VCaP (cell line): ENCODE data around the gene MX1.

Experiments used
- H3K27ac ChIP-seq: fragments of 450-650 bp; 2 replicates; pipeline ENCODE4 v1.5.1; 2017
- CTCF ChIP-seq: fragments of 450-650 bp; conservative IDR thresholded peaks from 2 replicates; pipeline ENCODE4 v1.5.1; 2017; ENCODE audit warnings: mild to moderate bottlenecking, moderate library complexity

MX1 gene

GRCh38 chr21:41437729-41438128 is 11.7 kb downstream of the MX1 start:
- no peak for TF ChIP-seq CTCF
- H3K27ac ChIP-seq, result no peak overlapping the region

- H3K27ac ChIP-seq, result no peak overlapping the region
- no peak for TF ChIP-seq CTCF
Measured at GRCh38 chr21:41438425-41439113, 12.5 kb downstream of the MX1 start.

- H3K27ac ChIP-seq, result no peak overlapping the region
- no peak for TF ChIP-seq CTCF
Measured at GRCh38 chr21:41439248-41439647, 13.2 kb downstream of the MX1 start.

GRCh38 chr21:41441546-41441945 is 15.5 kb downstream of the MX1 start:
- no peak overlapping the region for H3K27ac ChIP-seq
- TF ChIP-seq CTCF, result no peak

GRCh38 chr21:41442481-41443186 is 16.6 kb downstream of the MX1 start:
- no peak for TF ChIP-seq CTCF
- H3K27ac ChIP-seq, result no peak overlapping the region

GRCh38 chr21:41443562-41443961 is 17.5 kb downstream of the MX1 start:
- TF ChIP-seq CTCF, result no peak
- no peak overlapping the region for H3K27ac ChIP-seq

- no peak overlapping the region for H3K27ac ChIP-seq
- TF ChIP-seq CTCF, result no peak
Measured at GRCh38 chr21:41444703-41445464, 18.8 kb downstream of the MX1 start.
